ENCODE data around the gene PCSK5. TPM values are rescaled to one million over a fixed set of nuclear protein-coding genes. Genes with fewer than 3 reads are reported as not detected.

Gene PCSK5
- total RNA-seq, 4 donors from 2014 or later: 22.0 to 37.4 (median 27.8) TPM

DNA sequence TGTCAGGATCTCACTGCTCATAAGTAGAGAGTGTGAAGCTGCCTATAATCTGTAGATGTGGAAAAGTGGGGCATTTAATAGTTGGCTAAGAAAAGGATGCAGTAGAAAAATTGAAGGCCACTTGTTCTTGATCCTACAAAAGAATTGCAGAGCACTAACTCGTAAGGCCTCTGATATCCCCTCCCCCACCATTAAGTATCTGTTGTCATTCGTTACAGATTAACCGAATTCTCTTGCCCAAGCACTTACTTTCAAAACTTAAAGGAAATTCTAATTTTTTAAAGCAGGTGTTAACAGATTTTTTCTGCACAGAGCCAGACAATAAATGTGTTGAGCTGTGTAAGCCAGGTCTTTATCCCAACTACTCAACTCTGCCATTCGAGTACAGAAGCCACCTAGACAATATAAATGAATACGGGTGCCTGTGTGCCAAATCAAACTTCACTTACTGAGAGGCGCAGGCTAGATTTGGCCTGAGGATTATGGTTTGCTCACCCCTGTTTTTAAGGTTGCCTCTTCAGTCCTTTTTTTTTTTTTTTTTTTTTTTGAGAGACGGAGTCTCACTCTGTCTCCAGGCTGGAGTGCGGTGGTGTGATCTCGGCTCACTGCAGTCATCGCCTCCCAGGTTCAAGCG, 268.9 kb downstream of the PCSK5 start:
- Histone ChIP-seq H3K4me1 (peaks cover 12 to 30% (median 28%) of the 10 kb centered on the region in 4 donors), H3K27me3 (no peaks in the 10 kb centered on the region), H3K36me3 (peaks cover 0 to 31% (median 16%) of the 10 kb centered on the region in 4 donors), H3K9me3 (no peaks in the 10 kb centered on the region), H3K27ac (replicated peaks in 1 of 4) (no peak overlapping the region), H3K4me3 (no peak overlapping the region)
- no peak for DNase-seq (ENCODE audit: extremely low spot score)
- no peak for TF ChIP-seq EP300 (IDR thresholded peaks at IDR 0.05)
- TF ChIP-seq POLR2A (IDR thresholded peaks at IDR 0.05; ENCODE audit: low read depth): no peak
- no peak for TF ChIP-seq CTCF (IDR thresholded peaks at IDR 0.05)
- TF ChIP-seq POLR2AphosphoS5 (IDR thresholded peaks at IDR 0.05): no peak
- 89% methylated on average over 11 of the region's 11 CpGs for WGBS
- intact Hi-C loops (cut with DNase I): no loop called here

- intact Hi-C loops (cut with DNase I): loop anchor here (5.0 kb wide), 2 partner anchors 149 to 269 kb away; partner anchors contain the start of gene PCSK5
- Histone ChIP-seq H3K27me3 (no peaks in the 10 kb centered on the region), H3K4me3 (no peak overlapping the region), H3K4me1 (peaks cover 12 to 34% (median 30%) of the 10 kb centered on the region in 4 donors), H3K36me3 (peaks cover 0 to 31% (median 16%) of the 10 kb centered on the region in 4 donors), H3K27ac (replicated peaks in 1 of 4) (peak overlapping the region; percentile 34 to 57 (median 48)), H3K9me3 (no peaks in the 10 kb centered on the region)
- WGBS: 54% methylated on average over 5 of the region's 5 CpGs
- no peak for DNase-seq (ENCODE audit: extremely low spot score)
- TF ChIP-seq EP300 (IDR thresholded peaks at IDR 0.05): no peak
- no peak for TF ChIP-seq POLR2AphosphoS5 (IDR thresholded peaks at IDR 0.05)
Observed at GRCh38 chr9:76161106-76161505, 270.6 kb downstream of the PCSK5 start.

DNA sequence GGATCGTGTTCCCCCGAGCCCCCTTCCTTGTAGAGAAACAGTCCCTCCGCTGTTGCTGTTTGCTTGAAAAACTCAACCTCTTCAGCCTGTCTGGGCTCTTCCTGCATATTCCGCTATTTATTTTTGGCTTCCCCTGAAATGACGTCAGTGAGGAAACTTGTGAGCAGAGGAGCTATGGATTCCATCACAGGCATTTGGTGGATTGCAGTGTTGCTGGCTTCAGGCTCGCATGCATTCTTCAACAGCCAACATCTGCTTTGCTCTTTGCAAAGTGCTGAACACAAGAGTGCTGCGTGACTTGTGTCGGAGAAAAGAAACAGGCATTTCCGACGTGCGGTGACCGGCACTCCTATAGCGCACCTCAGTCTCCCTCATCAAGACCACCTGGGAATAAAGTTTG, 271.1 kb downstream of the PCSK5 start:
- Histone ChIP-seq H3K4me3 (no peak overlapping the region), H3K27me3 (no peaks in the 10 kb centered on the region), H3K4me1 (peaks cover 12 to 38% (median 35%) of the 10 kb centered on the region in 4 donors), H3K9me3 (no peaks in the 10 kb centered on the region), H3K36me3 (peaks cover 0 to 31% (median 16%) of the 10 kb centered on the region in 4 donors), H3K27ac (replicated peaks in 1 of 4) (peak overlapping the region; percentile 43 to 57 (median 55))
- TF ChIP-seq POLR2A (IDR thresholded peaks at IDR 0.05; ENCODE audit: low read depth) (no peak), CTCF (IDR thresholded peaks at IDR 0.05) (no peak), EP300 (IDR thresholded peaks at IDR 0.05) (no peak), POLR2AphosphoS5 (IDR thresholded peaks at IDR 0.05) (peak; percentile 36 to 63)
- intact Hi-C loops (cut with DNase I): loop anchor here (5.0 kb wide), 2 partner anchors 149 to 269 kb away; partner anchors contain the start of gene PCSK5
- WGBS: 51% methylated on average over 13 of the region's 13 CpGs
- DNase-seq (ENCODE audit: extremely low spot score): no peak

DNA sequence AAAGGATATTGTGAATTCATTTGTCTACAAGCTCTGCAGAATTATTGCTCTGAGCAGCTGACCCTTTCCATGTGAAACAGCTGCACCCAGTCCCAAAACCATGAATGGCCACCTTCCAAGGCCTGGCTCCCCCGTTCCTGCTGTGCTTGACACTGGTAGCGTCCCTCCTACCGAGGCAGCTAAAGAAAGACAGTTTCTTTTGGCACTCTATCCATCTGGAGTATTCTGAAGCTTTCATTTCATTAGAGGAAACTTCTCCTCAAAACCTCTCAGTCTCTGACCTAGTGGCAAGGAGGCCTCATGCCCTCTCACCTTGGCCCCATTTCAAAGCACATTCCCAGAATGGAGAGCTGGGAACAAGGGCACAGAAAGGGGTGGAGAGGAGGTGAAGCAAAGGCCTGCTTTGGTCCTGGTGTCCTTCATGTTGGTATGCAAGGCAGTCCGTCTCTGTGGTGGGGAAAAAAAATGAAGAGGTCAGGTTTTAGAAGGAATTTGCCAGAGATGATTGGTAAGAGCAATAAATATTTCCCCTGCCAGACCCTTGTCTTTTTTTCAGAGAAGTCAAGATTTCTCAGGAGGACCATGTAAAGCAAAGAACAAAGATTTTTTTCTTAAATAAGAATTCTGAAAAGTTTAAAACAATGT, 271.7 kb downstream of the PCSK5 start:
- no peaks in the 10 kb centered on the region for H3K27me3 ChIP-seq
- H3K9me3 ChIP-seq: no peaks in the 10 kb centered on the region
- peak overlapping the region; percentile 43 to 57 (median 55) for H3K27ac ChIP-seq (replicated peaks in 1 of 4)
- WGBS: 68% methylated on average over 4 of the region's 4 CpGs
- no peak overlapping the region for H3K4me3 ChIP-seq
- peaks cover 0 to 27% (median 14%) of the 10 kb centered on the region in 4 donors for H3K36me3 ChIP-seq
- intact Hi-C loops (cut with DNase I): loop anchor here (5.0 kb wide), 2 partner anchors 150 to 270 kb away; partner anchors contain the start of gene PCSK5
- DNase-seq (ENCODE audit: extremely low spot score): no peak
- peaks cover 12 to 42% (median 37%) of the 10 kb centered on the region in 4 donors for H3K4me1 ChIP-seq
- no peak for TF ChIP-seq POLR2A (IDR thresholded peaks at IDR 0.05; ENCODE audit: low read depth)
- no peak for TF ChIP-seq EP300 (IDR thresholded peaks at IDR 0.05)
- TF ChIP-seq POLR2AphosphoS5 (IDR thresholded peaks at IDR 0.05): no peak
- TF ChIP-seq CTCF (IDR thresholded peaks at IDR 0.05): no peak
